Testis (tissue), 2 donors: Measurements from ENCODE around the gene CHIT1.

Experiments
- POLR2A ChIP-seq: fragments of 450-650 bp; IDR thresholded peaks from one replicate; pipeline ENCODE4 v1.6.1; 2017; ENCODE audit warnings: antibody characterized with exemption, mild to moderate bottlenecking, moderate library complexity
- TF ChIP-seq, protein P1 (sequence below), 3 experiments: fragments of 450-650 bp in 2 of 3; fragments of 200-600 bp in 1 of 3; sonication (generic) in 1 of 3; IDR thresholded peaks; one replicate each; pipeline ENCODE4 v1.5.1; 2016 to 2019; ENCODE audit warnings: antibody characterized with exemption in 3 of 3, mild to moderate bottlenecking in 2 of 3, moderate library complexity in 1 of 3

DNA sequence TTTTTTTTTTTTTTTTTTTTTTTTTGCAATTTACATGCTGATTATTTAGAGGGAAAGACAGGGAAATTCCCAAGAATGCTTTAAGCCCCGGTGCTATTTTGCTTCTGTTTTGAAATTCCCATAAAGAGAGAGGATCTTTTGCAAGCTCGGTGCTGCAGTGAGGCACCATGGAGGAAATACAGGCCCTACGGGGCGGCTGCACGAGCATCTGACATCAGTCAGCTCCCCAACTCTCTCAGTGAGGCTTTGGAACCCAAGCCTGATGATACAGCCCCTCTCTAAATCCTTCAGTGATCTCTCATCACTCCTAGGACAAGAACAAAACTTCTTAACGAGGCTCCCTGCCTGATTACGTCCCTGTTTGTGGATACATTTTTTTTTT, 42.2 kb downstream of the CHIT1 start:
- no peak for TF ChIP-seq POLR2A
- TF ChIP-seq, protein P1, sequence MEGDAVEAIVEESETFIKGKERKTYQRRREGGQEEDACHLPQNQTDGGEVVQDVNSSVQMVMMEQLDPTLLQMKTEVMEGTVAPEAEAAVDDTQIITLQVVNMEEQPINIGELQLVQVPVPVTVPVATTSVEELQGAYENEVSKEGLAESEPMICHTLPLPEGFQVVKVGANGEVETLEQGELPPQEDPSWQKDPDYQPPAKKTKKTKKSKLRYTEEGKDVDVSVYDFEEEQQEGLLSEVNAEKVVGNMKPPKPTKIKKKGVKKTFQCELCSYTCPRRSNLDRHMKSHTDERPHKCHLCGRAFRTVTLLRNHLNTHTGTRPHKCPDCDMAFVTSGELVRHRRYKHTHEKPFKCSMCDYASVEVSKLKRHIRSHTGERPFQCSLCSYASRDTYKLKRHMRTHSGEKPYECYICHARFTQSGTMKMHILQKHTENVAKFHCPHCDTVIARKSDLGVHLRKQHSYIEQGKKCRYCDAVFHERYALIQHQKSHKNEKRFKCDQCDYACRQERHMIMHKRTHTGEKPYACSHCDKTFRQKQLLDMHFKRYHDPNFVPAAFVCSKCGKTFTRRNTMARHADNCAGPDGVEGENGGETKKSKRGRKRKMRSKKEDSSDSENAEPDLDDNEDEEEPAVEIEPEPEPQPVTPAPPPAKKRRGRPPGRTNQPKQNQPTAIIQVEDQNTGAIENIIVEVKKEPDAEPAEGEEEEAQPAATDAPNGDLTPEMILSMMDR (IDR thresholded peaks at IDR 0.05): no peak
